Tibial artery (tissue), 4 donors: Measurements from ENCODE around the gene BLACAT1.

Experiments used
- DNase-seq, 2 donors: peaks; one replicate each; pipeline ENCODE4 v3.0.0-alpha.2; 2019
- H3K27ac ChIP-seq, 2 donors: fragments of 200-600 bp; sonication (generic) in 1 of 2; 1 replicate in 1 of 2; 2 replicates in 1 of 2; pipeline ENCODE4 v1.5.1; 2018 to 2019; ENCODE audit warnings: mild to moderate bottlenecking in 1 of 2
- H3K27me3 ChIP-seq, 2 donors: fragments of 200-600 bp; sonication (generic) in 1 of 2; one replicate each; pipeline versions ENCODE4 v1.5.1 to v1.6.0; 2016 to 2019
- H3K36me3 ChIP-seq, 3 donors: fragments of 200-600 bp; sonication (generic) in 2 of 3; one replicate each; pipeline ENCODE4 v1.5.1; 2016 to 2019; ENCODE audit warnings: mild to moderate bottlenecking in 2 of 3
- H3K4me1 ChIP-seq, 4 donors: fragments of 200-600 bp; sonication (generic) in 2 of 4; 1 replicate in 3 of 4; 2 replicates in 1 of 4; pipeline ENCODE4 v1.5.1; 2016 to 2019
- H3K4me3 ChIP-seq, 2 donors: fragments of 200-600 bp; sonication (generic) in 1 of 2; 1 replicate in 1 of 2; 2 replicates in 1 of 2; pipeline ENCODE4 v1.5.1; 2018 to 2019; ENCODE audit warnings: mild to moderate bottlenecking in 2 of 2
- H3K9me3 ChIP-seq, 3 donors: fragments of 200-600 bp; sonication (generic) in 1 of 3; one replicate each; pipeline ENCODE4 v1.5.1; 2016 to 2019
- CTCF ChIP-seq, 2 experiments: fragments of 200-600 bp in 1 of 2; fragments of 450-650 bp in 1 of 2; IDR thresholded peaks; one replicate each; pipeline ENCODE4 v1.5.1; 2017 to 2019; ENCODE audit warnings: antibody characterized with exemption in 2 of 2, mild to moderate bottlenecking in 1 of 2, moderate library complexity in 1 of 2
- intact Hi-C: fragments of 100-400 bp; cut with DNase I; formaldehyde crosslinking; loops from one replicate; pipeline ENCODE4 v1.15.0; 2023; ENCODE audit warnings: low total_unique reads

Gene BLACAT1

GRCh38 chr1:205430696-205431305 is 25.0 kb downstream of the BLACAT1 start:
- Histone ChIP-seq H3K27ac (no peak overlapping the region), H3K4me1 (peaks cover 0 to 9% (median 7%) of the 10 kb centered on the region in 4 donors), H3K9me3 (no peaks in the 10 kb centered on the region), H3K36me3 (no peaks in the 10 kb centered on the region), H3K4me3 (peak overlapping the region; percentile 44 to 45), H3K27me3 (peaks cover 0 to 36% of the 10 kb centered on the region in 2 donors)
- TF ChIP-seq CTCF (IDR thresholded peaks at IDR 0.05) = peak; percentile 53 to 58
- intact Hi-C loops = no loop called here
- DNase-seq = no peak

- intact Hi-C loops = no loop called here
- no peaks in the 10 kb centered on the region for H3K9me3 ChIP-seq
- H3K4me3 ChIP-seq = peak overlapping the region; percentile 44 to 45
- no peak overlapping the region for H3K27ac ChIP-seq
- DNase-seq = no peak
- no peaks in the 10 kb centered on the region for H3K36me3 ChIP-seq
- TF ChIP-seq CTCF (IDR thresholded peaks at IDR 0.05) = no peak
- peaks cover 0 to 29% of the 10 kb centered on the region in 2 donors for H3K27me3 ChIP-seq
- peaks cover 0 to 9% (median 7%) of the 10 kb centered on the region in 4 donors for H3K4me1 ChIP-seq
These were observed 25.8 kb downstream of the BLACAT1 start for GRCh38 chr1:205429762-205430695.

GRCh38 chr1:205424901-205425600 is 30.8 kb downstream of the BLACAT1 start:
- TF ChIP-seq CTCF (IDR thresholded peaks at IDR 0.05) = no peak
- H3K4me1 ChIP-seq = no peaks in the 10 kb centered on the region
- no peak overlapping the region for H3K27ac ChIP-seq
- intact Hi-C loops = no loop called here
- no peaks in the 10 kb centered on the region for H3K36me3 ChIP-seq
- no peak overlapping the region for H3K4me3 ChIP-seq
- DNase-seq = no peak
- no peaks in the 10 kb centered on the region for H3K9me3 ChIP-seq
- H3K27me3 ChIP-seq = peaks cover 0 to 2% of the 10 kb centered on the region in 2 donors

GRCh38 chr1:205423814-205424399 is 31.9 kb downstream of the BLACAT1 start:
- Histone ChIP-seq H3K27me3 (peaks cover 0 to 2% of the 10 kb centered on the region in 2 donors), H3K4me3 (no peak overlapping the region), H3K9me3 (no peaks in the 10 kb centered on the region), H3K4me1 (no peaks in the 10 kb centered on the region), H3K36me3 (no peaks in the 10 kb centered on the region), H3K27ac (no peak overlapping the region)
- intact Hi-C loops = no loop called here
- TF ChIP-seq CTCF (IDR thresholded peaks at IDR 0.05) = no peak
- DNase-seq = no peak

- Histone ChIP-seq H3K36me3 (no peaks in the 10 kb centered on the region), H3K4me1 (no peaks in the 10 kb centered on the region), H3K27ac (no peak overlapping the region), H3K9me3 (no peaks in the 10 kb centered on the region), H3K4me3 (no peak overlapping the region), H3K27me3 (peaks cover 0 to 2% of the 10 kb centered on the region in 2 donors)
- DNase-seq = no peak
- TF ChIP-seq CTCF (IDR thresholded peaks at IDR 0.05) = no peak
- intact Hi-C loops = no loop called here
These were observed 32.7 kb downstream of the BLACAT1 start for GRCh38 chr1:205422993-205423642.
